Mesenchymal stem cell (in vitro differentiated cells and primary cell): Measurements from ENCODE around the gene AKAP8L.
A peak's percentile ranks its signal among the peaks of the same experiment; 100 is the strongest.

Experiments used
- DNase-seq: peaks from one replicate; pipeline ENCODE4 v3.0.0-alpha.2; 2013
- H2AFZ ChIP-seq: one replicate; pipeline ENCODE4 v1.6.1; 2013; ENCODE audit warnings: low read depth, mild to moderate bottlenecking, control low read depth, inconsistent platforms, low read length, moderate library complexity
- H2AK5ac ChIP-seq: 2 replicates; pipeline ENCODE4 v1.6.1; 2013; ENCODE audit warnings: low read length, moderate library complexity, mild to moderate bottlenecking, inconsistent platforms; ENCODE audit not compliant: severe bottlenecking
- H2BK120ac ChIP-seq: one replicate; pipeline ENCODE4 v1.6.1; 2013; ENCODE audit warnings: low read depth, mild to moderate bottlenecking, inconsistent platforms, low read length, moderate library complexity
- H2BK12ac ChIP-seq, 2 experiments: one replicate each; pipeline ENCODE4 v1.6.1; 2013; ENCODE audit warnings: inconsistent platforms in 2 of 2, low read length in 2 of 2, mild to moderate bottlenecking in 2 of 2, moderate library complexity in 2 of 2, control low read depth in 1 of 2
- H2BK15ac ChIP-seq: one replicate; pipeline ENCODE4 v1.6.1; 2013; ENCODE audit warnings: mild to moderate bottlenecking, low read depth, inconsistent platforms; ENCODE audit not compliant: poor library complexity, severe bottlenecking
- H2BK5ac ChIP-seq: 2 replicates; pipeline ENCODE4 v1.6.1; 2013; ENCODE audit warnings: low read depth, mild to moderate bottlenecking, low read length, control low read depth, inconsistent platforms; ENCODE audit not compliant: poor library complexity, severe bottlenecking
- H3K14ac ChIP-seq, 2 experiments: one replicate each; pipeline ENCODE4 v1.6.1; 2013; ENCODE audit warnings: inconsistent platforms in 2 of 2, low read length in 2 of 2, control low read depth in 1 of 2, mild to moderate bottlenecking in 1 of 2, moderate library complexity in 1 of 2
- H3K18ac ChIP-seq, 2 experiments: one replicate each; pipeline ENCODE4 v1.6.1; 2013; ENCODE audit warnings: inconsistent platforms in 2 of 2, low read length in 2 of 2, control low read depth in 1 of 2, low read depth in 1 of 2, mild to moderate bottlenecking in 1 of 2
- H3K23ac ChIP-seq, 2 experiments: one replicate each; pipeline ENCODE4 v1.6.1; 2013; ENCODE audit warnings: inconsistent platforms in 2 of 2, low read length in 2 of 2, mild to moderate bottlenecking in 2 of 2, moderate library complexity in 2 of 2, control low read depth in 1 of 2
- H3K27ac ChIP-seq: 2 replicates; pipeline ENCODE4 v1.5.1; 2013; ENCODE audit warnings: mild to moderate bottlenecking, moderate library complexity, low read length, control low read depth, inconsistent platforms; ENCODE audit not compliant: poor library complexity, severe bottlenecking
- H3K27me3 ChIP-seq, 2 experiments: 2 replicates each; pipeline versions ENCODE4 v1.6.1 to v1.7.0; 2013; ENCODE audit warnings: low read length in 2 of 2, mild to moderate bottlenecking in 2 of 2, moderate library complexity in 2 of 2, control low read depth in 1 of 2, inconsistent platforms in 1 of 2; ENCODE audit not compliant: control insufficient read depth in 1 of 2, insufficient read depth in 1 of 2
- H3K36me3 ChIP-seq, 2 experiments: 2 replicates each; pipeline versions ENCODE4 v1.6.1 to v1.7.0; 2013; ENCODE audit warnings: low read length in 2 of 2, control low read depth in 1 of 2, inconsistent platforms in 1 of 2, low read depth in 1 of 2, mild to moderate bottlenecking in 1 of 2; ENCODE audit not compliant: insufficient read depth in 2 of 2, control insufficient read depth in 1 of 2
- H3K4ac ChIP-seq, 2 experiments: one replicate each; pipeline ENCODE4 v1.6.1; 2013; ENCODE audit warnings: inconsistent platforms in 2 of 2, low read length in 2 of 2, mild to moderate bottlenecking in 2 of 2, moderate library complexity in 2 of 2, control low read depth in 1 of 2, low read depth in 1 of 2
- H3K4me1 ChIP-seq: 2 replicates; pipeline ENCODE4 v1.6.1; 2013; ENCODE audit warnings: low read depth, low read length, control low read depth; ENCODE audit not compliant: control insufficient read depth, insufficient read depth
- H3K4me2 ChIP-seq: 2 replicates; pipeline ENCODE4 v1.6.1; 2013; ENCODE audit warnings: low read length, mild to moderate bottlenecking, inconsistent platforms; ENCODE audit not compliant: poor library complexity, severe bottlenecking
- H3K4me3 ChIP-seq, 2 experiments: 2 replicates each; pipeline versions ENCODE4 v1.5.1 to v1.7.0; 2013; ENCODE audit warnings: low read length in 2 of 2, mild to moderate bottlenecking in 2 of 2, control low read depth in 1 of 2, low read depth in 1 of 2; ENCODE audit not compliant: insufficient read depth in 1 of 2
- H3K79me1 ChIP-seq: replicated peaks from 2 replicates; pipeline ENCODE4 v1.6.1; 2013; ENCODE audit warnings: mild to moderate bottlenecking, control low read depth, low read length, inconsistent platforms; ENCODE audit not compliant: poor library complexity, severe bottlenecking
- H3K9ac ChIP-seq: 2 replicates; pipeline ENCODE4 v1.7.0; 2013; ENCODE audit warnings: mild to moderate bottlenecking, low read length, moderate library complexity
- H3K9me3 ChIP-seq: 2 replicates; pipeline ENCODE4 v1.7.0; 2013; ENCODE audit warnings: mild to moderate bottlenecking, low read length; ENCODE audit not compliant: control insufficient read depth
- H4K8ac ChIP-seq: one replicate; pipeline ENCODE4 v1.6.1; 2013; ENCODE audit warnings: inconsistent platforms, mild to moderate bottlenecking, low read length, moderate library complexity
- H4K91ac ChIP-seq: one replicate; pipeline ENCODE4 v1.6.1; 2013; ENCODE audit warnings: mild to moderate bottlenecking, low read length, inconsistent platforms
- WGBS: methylation state at CpG from one replicate; pipeline ENCODE4 v1.1.7; 2013; ENCODE audit warnings: mixed read lengths; 5-methylcytosine and 5-hydroxymethylcytosine counted together

The AKAP8L gene

DNA sequence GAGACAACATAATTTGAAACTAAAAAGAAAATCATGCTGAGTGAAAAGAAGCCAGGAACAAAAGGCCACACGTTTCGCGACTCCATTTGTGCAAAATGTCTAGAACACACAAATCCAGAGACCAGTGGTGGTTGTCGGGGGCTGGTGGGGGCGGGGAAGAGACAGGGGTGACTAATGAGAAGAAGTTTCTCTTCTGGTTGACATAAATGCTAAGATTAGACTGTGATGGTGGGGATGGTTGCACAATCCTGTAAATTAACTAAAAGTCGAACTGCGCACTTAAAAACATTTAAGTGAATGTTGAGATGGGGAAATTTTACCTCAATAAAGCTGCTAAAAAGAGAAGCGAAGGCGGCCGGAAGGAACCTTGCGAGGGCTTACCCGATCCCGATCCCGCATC lies 46.3 kb downstream of the AKAP8L start:
- Histone ChIP-seq H3K36me3 (peaks cover 64 to 72% of the 10 kb centered on the region in 2 experiments), H2BK15ac (no peak overlapping the region), H3K79me1 (peaks cover 39% of the 10 kb centered on the region), H2AFZ (no peak overlapping the region), H3K4ac (no peak overlapping the region), H2BK12ac (no peak overlapping the region), H3K18ac (no peak overlapping the region), H3K27ac (no peak overlapping the region), H3K27me3 (no peaks in the 10 kb centered on the region), H2AK5ac (no peak overlapping the region), H4K8ac (no peak overlapping the region), H3K9me3 (no peaks in the 10 kb centered on the region), H3K9ac (no peak overlapping the region), H3K4me2 (no peak overlapping the region), H2BK120ac (no peak overlapping the region), H3K14ac (no peak overlapping the region), H3K23ac (no peak overlapping the region), H3K4me3 (no peak overlapping the region), H2BK5ac (no peak overlapping the region), H3K4me1 (peaks cover 20% of the 10 kb centered on the region), H4K91ac (no peak overlapping the region)
- 96% methylated on average over 14 of the region's 14 CpGs for WGBS
- peak; percentile 15 for DNase-seq

DNA sequence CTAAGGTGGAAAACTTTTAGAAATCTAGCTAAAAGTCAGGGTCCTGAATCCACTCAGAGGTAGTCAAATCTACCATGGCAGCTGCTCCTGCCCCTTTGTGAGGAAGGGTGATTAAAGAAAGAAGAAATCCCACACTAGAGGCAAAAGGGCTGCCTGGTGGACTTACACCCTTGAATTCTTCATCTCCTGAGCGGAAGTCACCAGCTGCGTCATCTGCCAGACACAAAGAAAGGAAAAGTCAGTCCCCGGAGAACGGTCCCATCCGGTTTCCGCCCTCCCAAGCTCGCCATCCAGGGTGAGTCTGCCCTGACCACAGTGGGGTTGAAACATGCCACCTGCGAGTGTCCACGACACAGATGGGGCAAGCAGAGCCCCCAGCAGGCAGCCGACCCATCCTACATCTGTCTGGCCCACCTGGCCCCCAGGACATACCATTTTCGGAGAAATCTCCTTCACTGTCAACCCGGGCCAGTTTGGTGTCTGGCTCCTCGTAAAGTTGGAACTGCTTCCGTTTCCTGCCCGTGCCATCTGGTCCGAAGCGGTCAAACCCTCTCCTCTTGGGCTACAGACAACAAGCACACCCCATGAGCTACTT lies 46.9 kb downstream of the AKAP8L start:
- Histone ChIP-seq H3K4ac (no peak overlapping the region), H4K8ac (no peak overlapping the region), H3K23ac (no peak overlapping the region), H3K36me3 (peaks cover 70 to 76% of the 10 kb centered on the region in 2 experiments), H3K27me3 (no peaks in the 10 kb centered on the region), H2BK5ac (no peak overlapping the region), H4K91ac (no peak overlapping the region), H3K27ac (no peak overlapping the region), H3K9me3 (no peaks in the 10 kb centered on the region), H2AK5ac (no peak overlapping the region), H3K4me1 (peaks cover 15% of the 10 kb centered on the region), H3K79me1 (peaks cover 40% of the 10 kb centered on the region), H2BK120ac (no peak overlapping the region), H3K14ac (no peak overlapping the region), H3K18ac (no peak overlapping the region), H2AFZ (no peak overlapping the region), H3K4me2 (no peak overlapping the region), H2BK15ac (no peak overlapping the region), H2BK12ac (no peak overlapping the region), H3K4me3 (no peak overlapping the region), H3K9ac (no peak overlapping the region)
- 96% methylated on average over 17 of the region's 17 CpGs for WGBS
- DNase-seq: no peak

DNA sequence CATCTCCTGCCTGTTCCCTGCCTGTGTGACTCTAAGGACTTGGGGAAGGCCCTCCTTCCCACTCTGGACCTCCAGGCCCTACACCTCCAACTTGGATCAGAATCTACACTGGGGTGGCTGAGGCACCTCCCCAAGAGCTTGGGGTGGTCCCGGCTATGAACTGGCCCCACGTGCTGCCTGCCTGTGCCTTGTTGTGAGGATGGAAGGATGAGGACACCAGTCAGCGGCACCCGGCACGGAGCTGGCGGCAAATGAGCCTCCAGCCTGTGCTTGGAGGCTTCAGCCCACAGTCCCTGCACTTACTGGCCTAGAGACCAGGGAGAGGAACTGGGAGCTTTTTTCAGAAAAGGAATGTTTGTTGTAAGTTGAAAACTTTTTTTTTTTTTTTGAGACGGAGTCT lies 47.7 kb downstream of the AKAP8L start:
- Histone ChIP-seq H3K4me1 (peaks cover 13% of the 10 kb centered on the region), H3K27me3 (no peaks in the 10 kb centered on the region), H3K9ac (no peak overlapping the region), H2AK5ac (no peak overlapping the region), H3K23ac (no peak overlapping the region), H2BK15ac (no peak overlapping the region), H3K79me1 (peaks cover 40% of the 10 kb centered on the region), H2BK5ac (no peak overlapping the region), H2BK120ac (no peak overlapping the region), H3K36me3 (peaks cover 76 to 81% of the 10 kb centered on the region in 2 experiments), H4K91ac (peak overlapping the region; percentile 79), H3K27ac (no peak overlapping the region), H3K4ac (no peak overlapping the region), H4K8ac (no peak overlapping the region), H2BK12ac (no peak overlapping the region), H3K9me3 (no peaks in the 10 kb centered on the region), H3K4me3 (no peak overlapping the region), H2AFZ (no peak overlapping the region), H3K14ac (no peak overlapping the region), H3K18ac (no peak overlapping the region), H3K4me2 (no peak overlapping the region)
- WGBS: 97% methylated on average over 7 of the region's 7 CpGs
- no peak for DNase-seq

DNA sequence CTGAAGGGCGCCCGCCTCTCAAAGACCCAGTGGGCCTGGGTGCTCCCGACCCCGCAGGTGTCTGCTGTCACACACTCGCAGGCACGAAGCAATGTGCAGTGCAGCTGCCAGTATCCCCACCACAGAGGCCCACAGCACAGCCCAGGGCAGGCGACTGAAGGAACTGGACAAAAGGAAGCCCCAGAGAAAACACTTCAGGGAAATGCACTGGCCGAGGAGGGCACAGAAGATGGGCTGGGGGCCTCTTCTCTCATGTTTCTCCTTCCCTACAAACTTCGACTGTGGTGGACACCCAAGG lies 49.2 kb downstream of the AKAP8L start:
- no peak overlapping the region for H2AK5ac ChIP-seq
- no peak overlapping the region for H2BK120ac ChIP-seq
- no peak overlapping the region for H3K4ac ChIP-seq
- H3K4me1 ChIP-seq: peaks cover 3% of the 10 kb centered on the region
- H3K4me2 ChIP-seq: no peak overlapping the region
- no peak overlapping the region for H3K14ac ChIP-seq
- H3K9ac ChIP-seq: no peak overlapping the region
- no peak overlapping the region for H3K4me3 ChIP-seq
- no peaks in the 10 kb centered on the region for H3K9me3 ChIP-seq
- H4K8ac ChIP-seq: no peak overlapping the region
- H2BK12ac ChIP-seq: no peak overlapping the region
- H3K36me3 ChIP-seq: peaks cover 87 to 90% of the 10 kb centered on the region in 2 experiments
- H3K18ac ChIP-seq: no peak overlapping the region
- H2AFZ ChIP-seq: no peak overlapping the region
- peaks cover 49% of the 10 kb centered on the region for H3K79me1 ChIP-seq
- H2BK15ac ChIP-seq: no peak overlapping the region
- no peak overlapping the region for H4K91ac ChIP-seq
- no peak overlapping the region for H3K27ac ChIP-seq
- H3K27me3 ChIP-seq: no peaks in the 10 kb centered on the region
- no peak overlapping the region for H2BK5ac ChIP-seq
- WGBS: 98% methylated on average over 9 of the region's 9 CpGs
- no peak for DNase-seq
- H3K23ac ChIP-seq: no peak overlapping the region
